SH-SY5Y (cell line): ENCODE measurements around the gene GABRD.

Experiments used
- GATA2 ChIP-seq: IDR thresholded peaks from 2 replicates; pipeline ENCODE4 v1.6.1; 2011; ENCODE audit warnings: mild to moderate bottlenecking, low read depth, low read length
- GATA3 ChIP-seq: IDR thresholded peaks from 2 replicates; pipeline ENCODE4 v1.6.1; 2011; ENCODE audit warnings: low read depth, mild to moderate bottlenecking, low read length, moderate library complexity

Gene GABRD

DNA sequence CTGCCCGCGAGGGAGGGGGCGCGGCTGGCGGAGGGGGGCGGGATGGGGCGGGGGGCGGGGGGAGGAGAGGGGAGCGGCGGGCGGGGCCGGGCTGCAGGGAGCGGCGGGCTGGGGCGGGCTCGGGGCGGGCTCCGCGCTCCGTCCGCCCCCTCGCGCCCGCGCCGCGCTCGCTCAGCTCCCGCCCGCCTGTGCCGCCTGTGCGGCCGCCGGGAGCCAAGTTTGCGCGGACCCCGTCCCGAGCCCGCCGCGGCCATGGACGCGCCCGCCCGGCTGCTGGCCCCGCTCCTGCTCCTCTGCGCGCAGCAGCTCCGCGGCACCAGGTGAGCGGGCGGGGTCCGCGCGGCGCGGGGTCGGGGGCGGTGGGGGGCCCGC lies at the start of gene GABRD:
Gene GABRD, plus strand, starts transcription at position 174 of the 372 bp plus-strand sequence. Its CDS starts 79 bp downstream, at position 253.
- TF ChIP-seq GATA2 (no peak), GATA3 (no peak)

DNA sequence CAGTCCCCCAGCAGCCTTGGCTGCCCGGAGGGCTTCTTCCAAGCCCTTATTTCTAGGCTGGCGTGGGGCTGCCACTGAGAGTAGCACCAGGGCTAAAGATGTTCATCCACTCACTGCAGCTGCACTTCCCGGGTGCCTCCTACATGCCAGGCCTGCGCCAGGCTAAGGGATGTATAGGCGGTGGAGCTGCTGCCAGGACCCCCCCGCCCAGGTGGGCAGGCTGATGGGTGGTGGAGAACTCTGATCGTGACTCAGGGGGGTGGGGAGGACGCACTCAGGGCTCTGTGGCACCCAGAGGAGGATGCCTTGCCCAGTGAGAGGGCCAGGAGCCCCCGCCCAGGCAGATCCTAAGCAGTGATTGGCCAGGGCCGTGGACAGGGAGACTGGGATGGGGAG lies 49.6 kb upstream of the GABRD start:
- no peak for TF ChIP-seq GATA3
- no peak for TF ChIP-seq GATA2

GRCh38 chr1:1969953-1970716 lies 49.0 kb upstream of the GABRD start:
- no peak for TF ChIP-seq GATA2
- TF ChIP-seq GATA3 = no peak

DNA sequence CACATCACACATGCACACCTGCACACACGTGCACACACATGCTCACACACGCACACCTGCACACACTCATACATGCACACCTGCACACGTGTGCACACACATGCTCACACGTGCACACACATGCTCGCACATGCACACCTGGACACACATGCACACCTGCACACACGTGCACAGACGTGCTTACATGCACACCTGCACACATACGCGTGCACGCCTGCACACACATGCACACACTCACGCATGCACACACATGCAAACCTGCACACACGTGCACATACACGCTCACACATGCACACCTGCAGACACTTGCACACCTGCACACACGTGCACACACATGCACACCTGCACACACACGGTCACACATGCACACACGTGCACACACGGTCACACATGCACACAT lies 48.1 kb upstream of the GABRD start:
- TF ChIP-seq GATA3 = no peak
- TF ChIP-seq GATA2 = no peak

GRCh38 chr1:1971688-1972087 lies 47.5 kb upstream of the GABRD start:
- TF ChIP-seq GATA3 = no peak
- TF ChIP-seq GATA2 = no peak

GRCh38 chr1:1972976-1973715 lies 46.0 kb upstream of the GABRD start:
- TF ChIP-seq GATA3 (no peak), GATA2 (no peak)

GRCh38 chr1:1973716-1974642 lies 45.2 kb upstream of the GABRD start:
- TF ChIP-seq GATA3 (no peak), GATA2 (no peak)

GRCh38 chr1:1974834-1975233 lies 44.3 kb upstream of the GABRD start:
- TF ChIP-seq GATA2 (no peak), GATA3 (no peak)

GRCh38 chr1:1975535-1975934 lies 43.6 kb upstream of the GABRD start:
- TF ChIP-seq GATA2 = no peak
- no peak for TF ChIP-seq GATA3

DNA sequence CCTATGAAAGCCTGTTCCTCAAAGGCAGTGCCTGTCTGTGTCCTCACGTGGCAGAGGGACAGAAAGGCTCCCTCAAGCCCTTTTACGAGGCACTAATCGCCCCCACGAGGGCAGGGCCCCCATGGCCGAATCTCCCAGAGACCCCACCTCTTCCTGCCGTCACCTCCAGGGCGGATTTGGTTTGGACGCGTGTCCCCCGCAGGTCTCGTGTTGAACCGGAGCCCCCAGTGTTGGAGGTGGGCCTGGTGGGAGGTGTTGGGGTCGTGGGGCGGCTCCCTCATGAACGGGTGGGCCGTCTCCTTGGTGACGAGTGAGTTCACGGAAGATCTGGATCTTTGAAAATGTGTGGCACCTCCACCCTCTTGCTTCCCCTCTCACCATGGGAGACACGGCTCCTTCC lies 43.1 kb upstream of the GABRD start:
- TF ChIP-seq GATA2 = no peak
- no peak for TF ChIP-seq GATA3

- TF ChIP-seq GATA2 (no peak), GATA3 (no peak)
These were observed 41.0 kb upstream of the GABRD start for GRCh38 chr1:1978108-1978507.

GRCh38 chr1:1979482-1980165 lies 39.5 kb upstream of the GABRD start:
- TF ChIP-seq GATA3 (no peak), GATA2 (no peak)

DNA sequence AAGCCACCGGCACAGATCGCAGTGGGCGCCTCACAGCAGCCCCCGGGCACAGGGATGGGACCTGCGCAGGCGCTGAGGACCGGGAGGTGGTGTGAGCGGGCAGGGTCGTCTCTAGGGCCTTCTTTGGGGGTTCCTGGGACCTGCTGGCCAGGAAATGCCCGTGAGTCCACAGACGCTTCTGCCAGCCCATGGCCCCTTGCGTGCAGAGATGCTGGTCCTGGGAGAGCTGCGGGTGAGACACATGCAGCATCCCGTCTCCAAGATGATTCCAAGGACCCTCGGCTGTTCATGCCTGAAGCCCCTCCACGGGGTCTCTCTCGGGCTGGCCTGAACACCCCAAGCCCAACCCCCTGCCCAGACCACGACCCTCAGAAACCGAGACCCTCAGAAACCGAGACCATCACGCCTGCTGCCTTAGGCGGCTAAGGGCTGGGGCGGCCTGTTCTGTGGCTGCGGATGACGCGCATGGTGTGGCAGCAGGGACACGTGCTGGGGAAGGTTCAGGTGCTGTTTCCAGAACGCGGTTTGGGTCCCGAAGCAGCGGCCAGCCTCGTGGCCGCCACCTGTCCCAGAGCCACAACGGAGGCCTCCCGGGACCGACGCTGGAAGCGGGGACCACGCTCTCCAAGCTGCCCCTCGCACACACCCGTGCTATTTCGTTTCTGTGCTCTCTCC lies 38.5 kb upstream of the GABRD start:
- no peak for TF ChIP-seq GATA2
- TF ChIP-seq GATA3 = no peak
